ENCODE results near the gene PCP4. TPM values are rescaled to one million over a fixed set of nuclear protein-coding genes. Genes with fewer than 3 reads are reported as not detected.

PCP4 gene
- total RNA-seq, 1 experiment from 2014 or later: 0.77 TPM

GRCh38 chr21:39976800-39977199 lies 109.6 kb downstream of the PCP4 start:
- WGBS (ENCODE audit: extremely low coverage, insufficient read length, low lambda C conversion rate): no CpG with 5 or more reads among the region's 5 CpGs
- no peaks in the 10 kb centered on the region for H3K27me3 ChIP-seq (ENCODE audit: insufficient read depth, low read length)
- no peak overlapping the region for H4K8ac ChIP-seq (replicated peaks; ENCODE audit: insufficient read length, low read depth, low read length)
- H3K56ac ChIP-seq (ENCODE audit: insufficient read length, low read depth, low read length): no peak overlapping the region
- H3K27ac ChIP-seq (ENCODE audit: insufficient read length, low read depth, low read length): no peak overlapping the region
- no peak overlapping the region for H2BK120ac ChIP-seq (ENCODE audit: low read depth, low read length, poor library complexity, severe bottlenecking)
- no peak overlapping the region for H2BK5ac ChIP-seq (ENCODE audit: insufficient read length, low read length)
- no peak overlapping the region for H3K4me2 ChIP-seq (ENCODE audit: insufficient read depth, insufficient read length, low read length)
- no peaks in the 10 kb centered on the region for H3K23me2 ChIP-seq (ENCODE audit: insufficient read length, low read depth, low read length, poor library complexity, severe bottlenecking)
- no peak overlapping the region for H2AFZ ChIP-seq (ENCODE audit: low read length)
- H2AK5ac ChIP-seq (ENCODE audit: insufficient read length, low read length): no peak overlapping the region
- no peaks in the 10 kb centered on the region for H3K36me3 Mint-ChIP-seq (ENCODE audit: insufficient read depth in 1 of 3, low read depth in 3 of 3)
- no peak overlapping the region for H4K5ac ChIP-seq (ENCODE audit: insufficient read length, low read depth, low read length)
- no peaks in the 10 kb centered on the region for H3K4me1 Mint-ChIP-seq
- H4K20me1 ChIP-seq (ENCODE audit: control insufficient read depth, insufficient read depth, insufficient read length): no peaks in the 10 kb centered on the region
- H3K4ac ChIP-seq (ENCODE audit: low read depth, low read length): no peak overlapping the region
- H2BK20ac ChIP-seq (ENCODE audit: low read depth, low read length, poor library complexity, severe bottlenecking): no peak overlapping the region
- H3K79me2 ChIP-seq (ENCODE audit: insufficient read depth, low read length): no peaks in the 10 kb centered on the region
- H3K79me1 ChIP-seq (ENCODE audit: insufficient read depth, low read depth, low read length, poor library complexity, severe bottlenecking): no peaks in the 10 kb centered on the region
- no peak overlapping the region for H3K4me3 Mint-ChIP-seq
- no peak overlapping the region for H4K91ac ChIP-seq (ENCODE audit: insufficient read length, low read depth, low read length)
- peaks cover 7% of the 10 kb centered on the region for H3K27me3 Mint-ChIP-seq (ENCODE audit: low read depth)
- TF ChIP-seq, protein P1, sequence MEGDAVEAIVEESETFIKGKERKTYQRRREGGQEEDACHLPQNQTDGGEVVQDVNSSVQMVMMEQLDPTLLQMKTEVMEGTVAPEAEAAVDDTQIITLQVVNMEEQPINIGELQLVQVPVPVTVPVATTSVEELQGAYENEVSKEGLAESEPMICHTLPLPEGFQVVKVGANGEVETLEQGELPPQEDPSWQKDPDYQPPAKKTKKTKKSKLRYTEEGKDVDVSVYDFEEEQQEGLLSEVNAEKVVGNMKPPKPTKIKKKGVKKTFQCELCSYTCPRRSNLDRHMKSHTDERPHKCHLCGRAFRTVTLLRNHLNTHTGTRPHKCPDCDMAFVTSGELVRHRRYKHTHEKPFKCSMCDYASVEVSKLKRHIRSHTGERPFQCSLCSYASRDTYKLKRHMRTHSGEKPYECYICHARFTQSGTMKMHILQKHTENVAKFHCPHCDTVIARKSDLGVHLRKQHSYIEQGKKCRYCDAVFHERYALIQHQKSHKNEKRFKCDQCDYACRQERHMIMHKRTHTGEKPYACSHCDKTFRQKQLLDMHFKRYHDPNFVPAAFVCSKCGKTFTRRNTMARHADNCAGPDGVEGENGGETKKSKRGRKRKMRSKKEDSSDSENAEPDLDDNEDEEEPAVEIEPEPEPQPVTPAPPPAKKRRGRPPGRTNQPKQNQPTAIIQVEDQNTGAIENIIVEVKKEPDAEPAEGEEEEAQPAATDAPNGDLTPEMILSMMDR (conservative IDR thresholded peaks at IDR 0.05): no peak; the same call in 2 of the 3 replicates
- H2BK12ac ChIP-seq (ENCODE audit: insufficient read length, low read depth, low read length): no peak overlapping the region
- H3K14ac ChIP-seq (ENCODE audit: insufficient read depth, low read length): no peak overlapping the region; the same call in 1 of the 2 replicates
- no peak overlapping the region for H3T11ph ChIP-seq (ENCODE audit: low read length)
- no peak overlapping the region for H3K18ac ChIP-seq (ENCODE audit: insufficient read length, low read depth, low read length)
- H3K9ac ChIP-seq (ENCODE audit: extremely low read depth, insufficient read length, low read length): no peak overlapping the region
- H3K9me3 ChIP-seq (ENCODE audit: control insufficient read depth, low read depth, low read length): no peaks in the 10 kb centered on the region
- DNase-seq: no peak
- no peak overlapping the region for H2BK15ac ChIP-seq (ENCODE audit: low read depth, low read length)
- H3K23ac ChIP-seq (ENCODE audit: insufficient read length, low read depth, low read length): no peak overlapping the region
- no peaks in the 10 kb centered on the region for H3K4me1 ChIP-seq (ENCODE audit: insufficient read depth, low read length)
- H3K27ac Mint-ChIP-seq: no peak overlapping the region
- no peaks in the 10 kb centered on the region; a peak in 1 of 5 replicates for H3K9me3 Mint-ChIP-seq

Other genes with a start within 250 kb of the PCP4 start
- gene IGSF5, start 122.3 kb upstream of the PCP4 start, total RNA-seq (2021): 1.9 and 2.1 TPM in 2 replicates

Measured in H9 (cell line).